Measurements from ENCODE around the gene AKR1D1.
"Not testable (repeated sequence)": the region's sequence is repeated elsewhere in the genome, so short reads cannot be mapped to it uniquely, and the experiment has no call there.

AKR1D1 gene

DNA sequence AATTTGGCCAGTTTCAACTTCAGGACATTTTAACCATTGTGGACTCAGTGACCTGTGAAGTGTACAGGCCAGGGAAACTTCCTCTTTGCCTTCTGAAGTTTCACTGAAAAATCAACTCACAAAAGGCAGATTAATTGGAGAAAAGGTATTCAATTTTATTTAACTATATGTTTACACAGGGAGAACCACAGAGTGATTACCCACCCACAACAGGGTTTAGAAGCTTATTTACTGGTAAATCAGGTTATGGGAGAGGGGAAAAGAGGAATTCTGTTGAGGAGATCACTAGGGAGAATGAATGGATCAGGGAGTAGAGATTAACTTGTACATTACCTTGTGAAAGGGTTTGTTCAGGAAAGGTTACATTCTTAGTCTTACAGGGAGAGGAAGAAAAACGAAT, 1.7 kb upstream of the AKR1D1 start:
- DNase-seq, result no peak

DNA sequence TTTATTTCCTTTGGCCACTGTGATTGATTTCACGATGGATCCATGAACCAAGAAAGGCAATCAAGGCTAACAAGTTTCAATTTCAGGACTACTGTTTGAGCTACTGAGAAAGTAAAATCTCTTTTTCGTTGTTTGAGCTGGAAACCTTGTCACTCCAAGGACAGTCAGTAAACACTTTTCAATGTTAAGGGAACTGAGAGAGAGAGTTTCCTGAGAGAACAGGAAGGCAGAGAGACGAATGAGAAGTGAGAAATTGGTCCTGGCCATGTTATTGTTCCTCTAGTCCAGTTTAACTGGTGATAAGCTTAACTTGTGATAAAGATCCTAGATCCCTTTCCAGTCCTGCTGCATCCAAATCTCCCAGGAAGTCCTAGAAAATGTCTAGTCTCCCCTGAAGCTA, 909 bp upstream of the AKR1D1 start:
- no peak for DNase-seq

DNA sequence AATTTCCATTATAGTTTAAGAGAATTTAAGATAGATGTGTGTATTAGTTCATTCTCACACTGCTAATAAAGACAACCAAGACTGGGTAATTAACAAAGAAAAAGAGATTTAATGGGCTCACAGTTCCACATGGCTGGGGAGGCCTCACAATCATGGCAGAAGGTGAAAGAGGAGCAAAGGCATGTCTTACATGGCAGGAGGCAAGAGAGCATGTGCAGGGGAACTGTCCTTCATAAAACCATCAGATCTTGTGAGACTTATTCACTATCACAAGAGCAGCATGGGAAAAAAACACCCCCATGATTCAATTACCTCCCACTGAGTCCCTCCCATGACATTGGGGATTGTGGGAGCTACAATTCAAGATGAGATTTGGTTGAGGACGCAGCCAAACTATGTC, 473 bp upstream of the AKR1D1 start:
- not testable (repeated sequence) for DNase-seq

DNA sequence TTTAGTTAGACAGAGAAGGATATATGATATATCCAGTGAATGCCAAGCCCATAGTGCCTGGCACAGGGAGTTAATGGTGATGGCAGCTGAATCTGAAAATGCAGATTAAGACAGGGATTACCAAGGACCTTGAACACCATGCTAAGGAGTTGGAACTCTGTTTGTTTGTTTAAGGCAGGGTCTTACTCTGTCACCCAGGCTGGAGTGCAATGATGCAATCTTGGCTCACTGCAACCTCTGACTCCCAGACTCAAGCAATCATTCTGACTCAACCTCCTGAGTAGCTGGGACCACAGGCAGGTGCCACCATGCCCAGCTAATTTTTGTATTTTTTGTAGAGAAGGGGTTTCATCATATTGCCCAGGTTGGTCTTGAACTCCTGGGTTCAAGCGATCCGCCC, 1.6 kb downstream of the AKR1D1 start:
- no peak for DNase-seq

DNA sequence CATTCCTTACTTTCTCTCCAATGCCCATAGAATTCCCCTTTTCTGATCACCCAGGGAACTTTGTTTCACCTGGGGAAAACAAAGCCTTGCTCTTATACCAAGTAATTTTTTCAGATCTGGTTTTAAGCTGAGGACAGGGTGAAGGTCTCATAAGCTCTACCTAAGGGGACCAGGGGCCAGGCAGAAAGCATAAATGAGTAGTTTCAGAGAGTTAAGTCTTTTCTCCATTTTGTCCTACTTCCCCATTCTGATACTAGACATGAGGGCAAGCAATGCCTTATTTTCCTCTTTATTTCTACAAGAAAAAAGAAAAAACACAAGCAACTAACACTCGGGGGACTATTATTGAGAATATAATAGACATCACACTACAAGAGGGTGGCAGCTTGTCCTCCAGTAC, 2.9 kb downstream of the AKR1D1 start:
- DNase-seq, result no peak

DNA sequence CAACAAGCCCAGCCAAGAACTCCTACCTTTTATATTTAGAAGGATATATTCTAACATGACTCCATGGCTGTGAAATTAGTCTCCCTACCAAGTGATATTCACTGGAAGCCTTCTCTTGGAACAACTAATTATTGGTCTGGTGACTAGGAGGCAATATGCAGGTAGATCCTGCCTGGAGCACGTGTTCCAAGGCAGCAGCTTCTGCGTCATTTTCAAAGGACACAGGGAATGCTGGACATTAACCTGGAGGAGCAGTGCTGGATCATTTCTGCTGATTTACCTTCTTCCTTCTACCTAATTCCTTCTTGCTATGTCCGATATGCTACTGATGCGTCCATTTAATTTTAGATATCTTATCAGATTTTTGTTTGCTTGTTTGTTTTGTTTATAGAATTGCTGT, 5.6 kb downstream of the AKR1D1 start:
- DNase-seq, result no peak

DNA sequence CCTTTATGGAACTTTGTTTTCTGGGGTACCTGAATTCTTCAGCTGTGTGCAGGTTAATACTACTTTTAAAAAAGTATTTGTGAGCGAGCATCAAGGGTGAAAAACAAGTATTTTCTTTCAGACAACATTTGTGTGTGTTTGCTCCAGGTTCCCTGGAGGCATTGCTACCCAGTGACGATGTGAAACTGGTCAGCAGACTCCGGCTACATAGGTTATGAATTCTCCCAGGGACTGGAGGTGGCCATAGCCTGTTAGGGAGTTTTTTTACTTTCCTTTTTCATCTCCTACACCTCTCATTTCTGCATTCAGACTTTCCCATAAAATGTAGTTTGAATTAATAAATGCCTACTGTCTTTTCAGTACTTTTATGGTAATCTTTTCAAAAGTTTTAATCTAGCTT, 7.6 kb downstream of the AKR1D1 start:
- no peak for DNase-seq

DNA sequence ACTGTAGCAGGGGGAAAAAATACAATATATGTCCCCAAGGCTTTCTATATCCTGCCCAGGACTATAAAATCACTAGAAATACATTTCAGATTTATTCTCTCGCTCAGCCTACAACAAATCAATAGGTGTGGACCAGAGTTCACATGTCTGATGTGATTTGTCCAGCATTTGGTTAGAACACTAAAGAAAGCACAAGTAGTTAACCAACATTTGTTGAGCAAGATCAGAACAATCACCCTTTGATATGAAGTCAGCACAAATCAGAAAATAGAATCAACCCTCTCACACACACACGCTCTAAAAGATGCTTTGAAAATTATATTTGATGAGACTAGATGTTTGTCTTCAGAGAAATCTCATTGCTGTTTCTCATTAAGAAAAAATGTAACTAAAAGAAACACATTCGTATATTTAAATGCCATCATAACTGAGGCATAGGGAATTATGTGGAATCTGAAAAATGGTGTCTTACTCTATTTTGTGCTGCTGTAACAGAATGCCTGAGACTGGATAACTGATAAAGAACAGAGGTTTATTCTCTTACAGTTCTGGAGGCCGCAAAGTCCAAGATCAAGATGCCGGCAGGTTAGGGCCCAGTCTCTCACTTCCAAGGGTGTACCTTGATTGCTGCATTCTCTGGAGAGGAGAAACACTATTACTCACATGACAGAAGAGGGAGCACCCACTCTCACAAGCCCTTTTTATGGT, 10.5 kb downstream of the AKR1D1 start:
- no peak for DNase-seq

DNA sequence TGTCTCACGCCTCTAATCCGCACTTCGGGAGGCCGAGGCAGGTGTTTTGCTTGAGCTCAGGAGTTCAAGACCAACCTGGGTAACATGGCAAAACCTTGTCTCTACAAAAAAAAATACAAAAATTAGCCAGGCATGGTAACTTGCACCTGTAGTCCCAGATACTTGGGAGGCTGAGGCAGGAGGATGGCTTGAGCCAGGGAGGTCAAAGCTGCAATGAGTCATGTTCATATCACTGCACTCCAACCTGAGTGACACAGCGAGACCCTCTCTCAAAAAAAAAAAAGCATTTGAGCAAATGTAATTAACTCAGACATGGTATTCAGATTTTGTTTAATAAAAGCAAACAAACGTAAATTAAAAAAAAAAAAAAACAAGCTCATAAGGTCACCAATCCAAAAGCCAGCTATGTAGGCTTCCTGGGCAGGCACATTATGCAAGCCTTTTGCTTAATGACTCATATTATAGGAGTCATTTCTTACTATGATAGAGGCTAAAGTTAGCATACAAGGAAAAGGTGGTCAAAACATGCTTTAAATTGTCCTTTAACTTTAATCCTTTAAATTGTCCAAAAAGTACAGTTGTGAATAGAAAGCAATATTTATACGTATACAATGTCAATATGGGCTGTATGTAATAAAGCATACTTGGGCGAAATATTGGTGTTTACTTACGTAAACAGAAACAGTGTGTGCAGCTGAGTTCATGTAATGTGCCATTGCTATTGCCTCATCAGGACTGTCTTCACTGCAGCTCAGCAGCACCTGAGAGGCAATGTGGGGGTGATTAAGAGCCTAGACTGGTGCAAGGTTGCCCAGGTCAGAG, 13.0 kb downstream of the AKR1D1 start:
- no peak for DNase-seq

DNA sequence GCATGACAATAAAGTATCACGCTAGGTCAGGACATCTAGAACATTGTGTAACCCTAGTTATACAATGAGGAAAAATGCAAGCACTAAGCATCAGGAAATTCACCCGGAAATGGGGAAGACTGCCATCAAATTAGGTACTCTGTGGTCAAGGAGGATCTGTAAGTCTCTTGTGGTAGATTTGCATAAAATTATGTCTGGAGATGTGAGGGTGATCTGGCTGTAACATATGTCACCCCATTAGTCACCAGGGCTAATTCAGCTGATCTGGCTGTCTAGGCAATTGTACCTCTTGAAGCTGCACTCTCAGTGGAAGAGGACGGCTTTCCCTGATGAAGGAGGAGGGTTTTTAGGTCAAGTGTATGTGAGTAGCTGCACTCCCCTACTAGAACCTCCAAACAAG, 14.8 kb downstream of the AKR1D1 start:
- no peak for DNase-seq

DNA sequence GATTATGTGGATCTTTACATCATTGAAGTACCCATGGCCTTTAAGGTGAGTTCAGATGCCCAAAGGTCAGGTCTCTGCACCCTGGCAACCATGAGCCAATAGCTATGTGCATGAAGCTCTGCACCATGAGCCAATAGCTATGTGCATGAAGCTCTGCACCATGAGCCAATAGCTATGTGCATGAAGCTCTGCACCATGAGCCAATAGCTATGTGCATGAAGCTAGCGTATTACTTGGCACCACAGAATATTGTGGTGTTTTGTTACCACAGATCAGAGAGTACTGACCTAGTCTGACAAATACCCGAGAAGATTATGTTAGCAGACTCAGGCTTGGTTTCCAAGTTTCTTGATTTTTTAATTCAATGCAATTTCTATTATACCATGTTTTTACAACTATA, 15.6 kb downstream of the AKR1D1 start:
- DNase-seq, result not testable (repeated sequence)

DNA sequence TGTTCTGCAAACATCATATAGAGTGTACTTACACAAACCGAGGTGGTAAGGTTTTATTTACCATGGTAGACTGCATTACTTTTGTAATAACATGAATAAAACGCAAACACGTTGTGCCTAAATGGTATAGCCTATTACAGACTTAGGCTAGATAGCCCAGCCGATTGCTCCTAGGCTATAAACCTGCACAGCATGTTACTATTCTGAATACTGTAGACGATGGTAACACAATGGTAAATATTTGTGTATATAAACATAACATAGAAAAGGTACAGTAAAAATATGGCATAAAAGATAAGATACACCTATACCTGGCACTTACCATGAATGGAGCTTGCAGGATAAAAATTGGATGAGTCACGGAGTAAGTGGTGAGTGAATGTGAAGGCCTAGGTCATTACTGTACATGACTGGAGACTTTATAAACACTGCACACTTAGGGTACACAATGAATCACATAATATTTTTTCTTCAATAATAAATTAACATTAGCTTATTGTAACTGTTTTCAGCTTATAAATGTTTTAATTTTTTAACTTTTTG, 16.3 kb downstream of the AKR1D1 start:
- DNase-seq, result no peak

DNA sequence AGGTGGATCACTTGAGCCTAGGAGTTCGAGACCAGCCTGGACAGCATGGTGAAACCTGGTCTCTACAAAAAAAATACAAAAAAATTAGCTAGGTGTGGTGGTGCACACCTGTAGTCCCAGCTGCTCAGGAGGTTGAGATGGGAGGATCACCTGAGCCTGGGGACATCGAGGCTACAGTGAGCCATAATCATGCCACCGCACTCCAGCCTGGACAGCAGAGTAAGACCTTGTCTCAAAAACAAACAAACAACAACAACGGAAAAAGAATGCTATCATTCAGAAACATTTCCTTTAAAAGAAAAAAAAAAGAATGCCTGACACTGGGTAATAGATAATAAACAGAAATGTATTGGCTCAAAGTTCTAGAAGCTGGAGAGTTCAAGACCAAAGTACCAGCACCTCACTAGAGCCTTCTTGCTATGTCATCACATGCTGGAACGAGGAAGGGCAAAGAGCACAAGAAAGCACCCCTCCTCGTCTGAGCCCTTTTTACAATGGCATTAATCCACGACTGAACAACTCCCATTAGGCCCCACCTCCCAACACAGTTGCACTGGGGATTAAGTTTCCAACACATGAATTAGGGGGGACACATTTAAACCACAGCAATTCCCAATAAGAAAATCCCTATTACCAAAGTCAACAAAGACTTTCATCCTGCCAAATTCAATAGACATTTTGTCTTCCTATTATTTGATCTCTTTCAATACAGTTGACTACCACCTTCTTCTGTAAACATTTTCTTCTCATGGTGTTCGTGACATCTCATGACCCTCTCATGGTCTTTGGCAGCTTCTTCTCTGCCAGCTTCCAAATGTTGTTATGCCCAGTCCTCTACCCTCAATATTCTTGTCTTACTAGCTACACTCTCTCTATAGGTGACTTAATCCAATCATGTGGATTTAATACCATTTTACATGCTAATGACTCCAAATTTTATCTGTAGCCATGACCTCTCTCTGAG, 20.0 kb downstream of the AKR1D1 start:
- DNase-seq, result no peak

DNA sequence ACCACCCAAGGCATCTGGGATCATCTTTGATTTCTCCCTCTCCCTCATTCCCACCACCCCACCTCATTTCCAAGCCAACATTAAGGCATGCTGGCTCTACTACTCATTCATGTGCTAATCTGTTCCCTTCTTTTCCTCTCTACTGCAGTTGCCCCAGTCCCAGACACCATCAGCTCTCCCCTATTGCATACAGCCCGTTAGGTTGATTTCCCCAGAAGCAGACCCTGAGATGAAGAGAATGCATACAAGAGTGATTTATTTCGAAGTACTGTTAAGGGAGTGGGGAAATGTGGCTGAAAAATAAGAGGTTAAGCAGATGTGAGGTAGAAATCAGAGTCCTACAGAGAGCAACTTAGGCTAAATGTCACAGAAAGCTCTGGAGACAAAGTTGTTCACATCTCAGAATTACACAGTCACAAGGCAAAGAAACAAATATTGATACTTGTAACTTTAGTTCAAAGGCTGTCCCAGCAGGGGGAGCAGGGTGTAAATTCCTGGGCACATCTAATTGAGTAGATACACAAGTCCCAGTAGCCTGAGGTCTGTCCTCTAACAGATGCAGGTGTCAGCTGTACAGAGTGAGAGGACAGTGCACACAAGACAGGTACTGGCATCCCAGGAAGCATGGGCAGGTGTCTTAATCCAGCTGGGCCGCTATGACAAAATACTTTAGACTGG, 20.9 kb downstream of the AKR1D1 start:
- DNase-seq, result no peak

DNA sequence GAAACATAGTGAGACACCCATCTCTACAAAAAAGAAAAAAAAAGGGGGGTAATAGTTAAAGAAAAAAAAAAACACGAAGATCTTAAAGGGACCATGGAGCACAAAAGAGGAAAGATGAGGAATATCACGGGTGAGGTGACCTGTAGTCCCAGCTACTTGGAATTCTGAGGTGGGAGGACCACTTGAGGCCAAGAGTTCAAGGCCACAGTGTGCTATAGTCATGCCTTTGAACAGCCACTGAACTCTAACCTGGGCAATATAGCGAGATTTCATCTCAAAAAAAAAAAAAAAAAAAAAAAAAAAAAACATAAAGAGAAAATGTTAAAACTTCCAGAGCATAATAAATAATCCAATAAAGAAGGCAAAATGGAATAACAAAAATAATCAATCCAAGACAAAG, 23.6 kb downstream of the AKR1D1 start:
- no peak for DNase-seq

DNA sequence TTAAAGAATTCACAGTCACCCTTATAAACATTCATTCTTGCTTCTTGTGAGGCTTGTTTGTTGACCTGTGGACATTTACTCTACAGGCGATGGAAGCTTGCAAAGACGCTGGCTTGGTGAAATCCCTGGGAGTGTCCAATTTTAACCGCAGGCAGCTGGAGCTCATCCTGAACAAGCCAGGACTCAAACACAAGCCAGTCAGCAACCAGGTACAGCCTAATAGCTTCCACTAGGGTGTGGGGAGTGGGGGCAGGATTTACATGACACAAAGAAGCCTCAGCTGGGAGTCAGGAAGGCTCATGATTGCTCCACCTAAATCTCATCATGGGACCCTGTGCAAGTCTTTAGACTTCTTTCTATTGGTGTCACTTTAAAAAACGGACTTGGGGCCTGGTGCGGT, 29.0 kb downstream of the AKR1D1 start:
- DNase-seq, result no peak

DNA sequence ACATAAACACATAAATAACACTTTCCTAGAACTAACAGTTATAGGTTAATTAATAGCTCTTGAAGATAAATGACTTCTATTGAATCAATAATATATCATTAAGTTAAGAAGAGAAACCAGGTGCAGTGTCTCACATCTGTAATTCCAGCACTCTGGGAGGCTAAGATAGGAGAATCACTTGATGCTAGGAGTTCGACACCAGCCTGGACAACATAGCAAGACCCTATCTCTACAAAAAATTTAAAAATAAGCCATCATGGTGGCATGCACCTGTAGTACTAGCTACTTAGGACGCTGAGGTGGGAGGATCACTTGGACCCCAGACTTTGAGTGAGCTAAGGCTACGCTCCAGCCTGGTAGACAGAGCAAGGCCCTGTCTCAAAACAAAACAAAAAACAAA, 38.8 kb downstream of the AKR1D1 start:
- no peak for DNase-seq

DNA sequence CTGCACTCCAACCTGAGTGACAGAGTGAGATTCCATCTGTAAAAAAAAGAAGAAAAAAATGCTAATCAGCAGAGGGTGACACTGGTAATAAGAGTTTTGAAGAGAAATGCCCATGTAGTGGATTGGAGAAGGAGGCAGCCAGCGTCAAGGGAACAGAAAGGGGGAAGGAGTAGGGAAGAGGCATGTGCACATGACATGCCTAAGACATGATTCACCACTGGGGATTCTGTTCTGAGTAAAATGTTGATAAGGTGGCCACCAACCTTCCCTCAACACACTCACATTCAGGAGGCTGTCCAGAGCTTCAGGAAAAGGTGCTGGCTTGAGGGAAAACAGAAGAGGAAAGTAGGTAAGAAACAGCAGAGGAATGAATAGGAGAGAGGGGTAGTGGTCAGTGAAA, 39.9 kb downstream of the AKR1D1 start:
- DNase-seq, result no peak

DNA sequence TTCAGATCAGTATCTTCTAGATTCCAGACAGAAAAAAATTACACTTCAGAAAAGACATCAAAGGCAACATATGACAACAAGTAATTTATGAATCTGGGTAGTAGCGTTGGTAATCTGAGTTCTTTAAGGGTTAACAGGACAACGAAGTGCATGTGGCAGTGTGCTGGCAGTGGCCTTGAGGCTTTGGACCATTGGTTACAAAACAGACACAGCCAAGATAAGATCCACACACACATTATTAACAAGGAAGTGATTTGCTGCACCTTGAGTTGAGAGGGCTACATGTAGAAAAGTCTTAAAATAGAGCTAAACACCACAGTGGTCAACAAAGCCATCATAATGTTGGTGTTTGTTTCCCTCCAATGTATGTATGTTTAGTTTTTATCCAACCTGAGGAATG, 40.6 kb downstream of the AKR1D1 start:
- DNase-seq, result no peak

DNA sequence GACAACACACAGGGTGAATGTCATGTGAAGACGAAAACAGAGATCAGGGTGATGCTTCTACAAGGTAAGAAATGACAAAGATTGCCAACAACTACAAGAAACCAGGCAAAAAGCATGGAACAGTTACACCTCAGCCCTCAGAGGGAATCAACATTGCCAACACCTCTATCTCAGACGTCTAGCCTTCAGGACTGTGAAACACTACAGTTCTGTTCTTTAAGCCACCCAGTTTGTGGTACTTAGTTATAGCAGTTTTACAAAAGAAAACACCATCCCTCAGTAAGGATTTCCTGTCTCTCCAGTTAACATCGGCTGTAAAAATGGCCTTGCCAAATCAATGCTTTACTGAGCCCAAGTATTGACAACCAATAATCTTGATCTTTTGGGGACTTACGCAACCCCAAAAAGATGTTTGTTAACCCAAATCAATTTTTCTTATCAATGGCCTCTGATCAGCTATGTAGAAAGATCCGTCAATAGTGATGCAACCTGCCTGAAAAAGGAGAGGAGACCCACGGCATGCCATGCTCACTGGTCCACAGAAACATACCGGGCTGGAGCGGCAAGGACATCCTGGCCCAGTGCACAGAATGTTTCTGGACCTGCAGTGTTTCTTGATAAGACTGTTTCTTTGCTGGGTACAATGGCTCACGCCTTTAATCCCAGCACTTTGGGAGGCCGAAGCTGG, 44.0 kb downstream of the AKR1D1 start:
- no peak for DNase-seq

DNA sequence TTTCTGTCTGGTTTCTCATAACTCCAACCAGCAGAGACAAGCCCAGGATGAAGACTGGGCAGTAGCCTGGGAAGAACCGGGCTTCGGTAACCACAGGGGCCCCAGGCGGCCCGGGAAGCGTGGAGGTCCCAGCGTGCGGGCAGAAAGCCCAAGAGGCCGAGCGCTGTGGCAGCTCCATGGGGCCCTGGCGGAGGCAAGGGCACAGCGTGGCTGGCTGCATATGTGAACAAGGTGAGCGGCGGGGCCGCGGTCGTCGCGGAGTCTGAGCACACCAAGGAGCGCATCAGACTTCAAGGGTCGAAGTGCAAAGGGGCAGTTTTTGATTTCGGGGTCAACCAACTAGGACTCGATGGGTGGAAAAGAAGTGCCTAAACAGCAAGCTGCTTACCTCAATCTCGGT, 45.9 kb downstream of the AKR1D1 start:
- no peak for DNase-seq

DNA sequence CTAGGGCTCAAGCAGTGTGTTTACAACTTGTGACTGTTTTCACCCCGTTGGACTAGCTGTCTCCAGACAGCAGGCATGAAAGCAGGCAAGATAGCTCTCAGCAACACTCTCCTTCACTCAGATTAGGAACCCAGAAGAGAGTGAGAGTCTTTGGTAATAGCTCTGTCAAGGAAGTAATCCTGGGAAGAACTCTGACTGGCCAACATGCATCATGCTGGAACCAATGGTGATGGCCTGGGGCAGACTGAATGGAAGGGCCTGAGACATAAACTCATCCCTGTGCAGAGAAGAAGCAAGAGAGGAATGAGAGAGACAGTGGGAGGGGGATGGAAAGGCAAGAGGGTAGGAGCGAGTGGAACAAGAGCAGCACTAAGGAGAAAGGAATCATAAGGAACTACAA, 48.9 kb downstream of the AKR1D1 start:
- DNase-seq, result no peak
